ENCODE measurements around the gene NKD2. TPM values are rescaled to one million over a fixed set of nuclear protein-coding genes. Genes with fewer than 3 reads are reported as not detected.

NKD2 gene
- total and polyA plus RNA-seq, 2 experiments from 2014 or later: 1.4 to 9.1 TPM

- no peak overlapping the region for H3K4me3 ChIP-seq
- no peak for TF ChIP-seq CTCF (IDR thresholded peaks at IDR 0.05; ENCODE audit: poor library complexity)
- no peak for TF ChIP-seq EZH2phosphoT487 (IDR thresholded peaks at IDR 0.05; ENCODE audit: low read depth, severe bottlenecking, unreplicated experiment)
- no peak for TF ChIP-seq EZH2 (IDR thresholded peaks at IDR 0.05; ENCODE audit: borderline replicate concordance)
- H3K4me2 ChIP-seq: no peak overlapping the region
- peaks cover 5% of the 10 kb centered on the region for H3K4me1 ChIP-seq (ENCODE audit: insufficient read depth)
- H3K9me2 ChIP-seq (replicated peaks; ENCODE audit: insufficient read depth): no peaks in the 10 kb centered on the region
- H3K9me3 ChIP-seq (ENCODE audit: low read depth): no peaks in the 10 kb centered on the region
- H2AFZ ChIP-seq: no peak overlapping the region
- no peaks in the 10 kb centered on the region for H3K36me3 ChIP-seq (replicated peaks; ENCODE audit: insufficient read depth, low read depth)
- H3K27me3 ChIP-seq: no peaks in the 10 kb centered on the region
- H3K27ac ChIP-seq: no peak overlapping the region
- DNase-seq (ENCODE audit: low spot score): no peak
- H4K20me1 ChIP-seq (ENCODE audit: insufficient read depth, poor library complexity, severe bottlenecking): no peaks in the 10 kb centered on the region
- WGBS (ENCODE audit: low lambda C conversion rate, missing lambda C conversion rate): 93% methylated on average over 29 of the region's 29 CpGs
- no peaks in the 10 kb centered on the region for H3K79me2 ChIP-seq
Observed at GRCh38 chr5:1033606-1034420, 25.2 kb downstream of the NKD2 start.

- Histone ChIP-seq H3K36me3 (replicated peaks; ENCODE audit: insufficient read depth, low read depth) (no peaks in the 10 kb centered on the region), H3K4me2 (no peak overlapping the region), H3K4me1 (ENCODE audit: insufficient read depth) (peaks cover 5% of the 10 kb centered on the region), H2AFZ (no peak overlapping the region), H3K4me3 (no peak overlapping the region), H3K79me2 (no peaks in the 10 kb centered on the region), H3K27me3 (no peaks in the 10 kb centered on the region), H4K20me1 (ENCODE audit: insufficient read depth, poor library complexity, severe bottlenecking) (no peaks in the 10 kb centered on the region), H3K9me3 (ENCODE audit: low read depth) (no peaks in the 10 kb centered on the region), H3K27ac (no peak overlapping the region), H3K9me2 (replicated peaks; ENCODE audit: insufficient read depth) (no peaks in the 10 kb centered on the region)
- TF ChIP-seq EZH2 (IDR thresholded peaks at IDR 0.05; ENCODE audit: borderline replicate concordance): no peak
- TF ChIP-seq CTCF (IDR thresholded peaks at IDR 0.05; ENCODE audit: poor library complexity): no peak
- TF ChIP-seq EZH2phosphoT487 (IDR thresholded peaks at IDR 0.05; ENCODE audit: low read depth, severe bottlenecking, unreplicated experiment): no peak
- 95% methylated on average over 14 of the region's 17 CpGs for WGBS (ENCODE audit: low lambda C conversion rate, missing lambda C conversion rate)
- DNase-seq (ENCODE audit: low spot score): no peak
Observed at GRCh38 chr5:1034421-1034905, 25.9 kb downstream of the NKD2 start.

- WGBS (ENCODE audit: low lambda C conversion rate, missing lambda C conversion rate): 96% methylated on average over 2 of the region's 2 CpGs
- no peaks in the 10 kb centered on the region for H4K20me1 ChIP-seq (ENCODE audit: insufficient read depth, poor library complexity, severe bottlenecking)
Observed at GRCh38 chr5:1034986-1035385, 26.4 kb downstream of the NKD2 start.

More at GRCh38 chr5:1034986-1035385, 26.4 kb downstream of the NKD2 start:
- Histone ChIP-seq H3K27me3 (no peaks in the 10 kb centered on the region), H3K4me3 (no peak overlapping the region), H3K4me1 (ENCODE audit: insufficient read depth) (peaks cover 5% of the 10 kb centered on the region), H3K27ac (no peak overlapping the region), H2AFZ (no peak overlapping the region), H3K79me2 (no peaks in the 10 kb centered on the region), H3K36me3 (replicated peaks; ENCODE audit: insufficient read depth, low read depth) (no peaks in the 10 kb centered on the region), H3K4me2 (no peak overlapping the region), H3K9me2 (replicated peaks; ENCODE audit: insufficient read depth) (no peaks in the 10 kb centered on the region), H3K9me3 (ENCODE audit: low read depth) (no peaks in the 10 kb centered on the region)
- TF ChIP-seq EZH2phosphoT487 (IDR thresholded peaks at IDR 0.05; ENCODE audit: low read depth, severe bottlenecking, unreplicated experiment): no peak
- TF ChIP-seq CTCF (IDR thresholded peaks at IDR 0.05; ENCODE audit: poor library complexity): no peak
- TF ChIP-seq EZH2 (IDR thresholded peaks at IDR 0.05; ENCODE audit: borderline replicate concordance): no peak
- no peak for DNase-seq (ENCODE audit: low spot score)
